GM21619 (cell line): Measurements from ENCODE around the gene HIPK2.
"Not testable (repeated sequence)": the region's sequence is repeated elsewhere in the genome, so short reads cannot be mapped to it uniquely, and the experiment has no call there.

ENCODE experiments used
- ATAC-seq: cut with Tn5 transposase; IDR thresholded peaks from one replicate; pipeline ENCODE4 v1.9.1; 2021; ENCODE audit not compliant: unreplicated experiment

Gene HIPK2

GRCh38 chr7:139557857-139558581 lies 219.8 kb downstream of the HIPK2 start:
- no peak for ATAC-seq

- ATAC-seq = not testable (repeated sequence)
Measured at GRCh38 chr7:139553991-139554700, 223.7 kb downstream of the HIPK2 start.

GRCh38 chr7:139548302-139549028 lies 229.3 kb downstream of the HIPK2 start:
- ATAC-seq = no peak

- ATAC-seq = no peak
Measured at GRCh38 chr7:139544645-139545044, 233.2 kb downstream of the HIPK2 start.

GRCh38 chr7:139543801-139544603 lies 233.8 kb downstream of the HIPK2 start:
- ATAC-seq = no peak

- ATAC-seq = no peak
Measured at GRCh38 chr7:139542308-139543151, 235.3 kb downstream of the HIPK2 start.

- no peak for ATAC-seq
Measured at GRCh38 chr7:139541600-139542307, 236.0 kb downstream of the HIPK2 start.

GRCh38 chr7:139540203-139540602 lies 237.6 kb downstream of the HIPK2 start:
- no peak for ATAC-seq

GRCh38 chr7:139538881-139539635 lies 238.7 kb downstream of the HIPK2 start:
- ATAC-seq = no peak

- no peak for ATAC-seq
Measured at GRCh38 chr7:139536152-139536551, 241.6 kb downstream of the HIPK2 start.

- ATAC-seq = no peak
Measured at GRCh38 chr7:139534966-139535651, 242.7 kb downstream of the HIPK2 start.

GRCh38 chr7:139534096-139534495 lies 243.7 kb downstream of the HIPK2 start:
- no peak for ATAC-seq

- ATAC-seq = no peak
Measured at GRCh38 chr7:139532636-139533155, 245.1 kb downstream of the HIPK2 start.

GRCh38 chr7:139531094-139531493 lies 246.7 kb downstream of the HIPK2 start:
- no peak for ATAC-seq

GRCh38 chr7:139526578-139527544 lies 250.9 kb downstream of the HIPK2 start:
- no peak for ATAC-seq

GRCh38 chr7:139525750-139526149 lies 252.0 kb downstream of the HIPK2 start:
- no peak for ATAC-seq

GRCh38 chr7:139525239-139525638 lies 252.6 kb downstream of the HIPK2 start:
- ATAC-seq = no peak
